ENCODE results near the gene DGCR6.
"Not testable (repeated sequence)": the region's sequence is repeated elsewhere in the genome, so short reads cannot be mapped to it uniquely, and the experiment has no call there.

The DGCR6 gene

GRCh38 chr22:18905540-18906409 lies at the start of gene DGCR6:
Gene DGCR6, plus strand, starts transcription at chr22:18906320. Its CDS starts 55 bp downstream, at chr22:18906375.
- DNase-seq, result no peak

GRCh38 chr22:18859314-18859713 lies 46.8 kb upstream of the DGCR6 start:
- DNase-seq, result not testable (repeated sequence)

- DNase-seq, result not testable (repeated sequence)
Measured at GRCh38 chr22:18881260-18881659, 24.9 kb upstream of the DGCR6 start.

GRCh38 chr22:18884465-18884864 lies 21.7 kb upstream of the DGCR6 start:
- DNase-seq, result not testable (repeated sequence)

GRCh38 chr22:18888115-18888514 lies 18.0 kb upstream of the DGCR6 start:
- DNase-seq, result no peak

- not testable (repeated sequence) for DNase-seq
Measured at GRCh38 chr22:18890510-18891192, 15.5 kb upstream of the DGCR6 start.

GRCh38 chr22:18893775-18894174 lies 12.3 kb upstream of the DGCR6 start:
- not testable (repeated sequence) for DNase-seq

- not testable (repeated sequence) for DNase-seq
Measured at GRCh38 chr22:18896037-18896657, 10.0 kb upstream of the DGCR6 start.

- DNase-seq, result not testable (repeated sequence)
Measured at GRCh38 chr22:18906410-18906745, 258 bp downstream of the DGCR6 start.

GRCh38 chr22:18906896-18907295 lies 776 bp downstream of the DGCR6 start:
- DNase-seq, result no peak

GRCh38 chr22:18909556-18909955 lies 3.4 kb downstream of the DGCR6 start:
- no peak for DNase-seq

- not testable (repeated sequence) for DNase-seq
Measured at GRCh38 chr22:18911535-18911934, 5.4 kb downstream of the DGCR6 start.

GRCh38 chr22:18912264-18912946 lies 6.3 kb downstream of the DGCR6 start:
- not testable (repeated sequence) for DNase-seq

- DNase-seq, result not testable (repeated sequence)
Measured at GRCh38 chr22:18914558-18914957, 8.4 kb downstream of the DGCR6 start.

- not testable (repeated sequence) for DNase-seq
Measured at GRCh38 chr22:18915550-18915949, 9.4 kb downstream of the DGCR6 start.

- DNase-seq, result not testable (repeated sequence)
Measured at GRCh38 chr22:18917818-18918217, 11.7 kb downstream of the DGCR6 start.

- DNase-seq, result not testable (repeated sequence)
Measured at GRCh38 chr22:18920257-18920902, 14.3 kb downstream of the DGCR6 start.

GRCh38 chr22:18925368-18926064 lies 19.4 kb downstream of the DGCR6 start:
- no peak for DNase-seq

GRCh38 chr22:18927020-18927419 lies 20.9 kb downstream of the DGCR6 start:
- DNase-seq, result no peak

GRCh38 chr22:18927573-18927972 lies 21.5 kb downstream of the DGCR6 start:
- DNase-seq, result no peak

GRCh38 chr22:18929459-18929858 lies 23.3 kb downstream of the DGCR6 start:
- DNase-seq, result no peak

Measured in NCI-H2171 treated with DMSO at 0.1 percent for 48 hours (cell line).